Measurements from ENCODE around the gene TRIM31.
A peak's percentile ranks its signal among the peaks of the same experiment; 100 is the strongest.

The TRIM31 gene

DNA sequence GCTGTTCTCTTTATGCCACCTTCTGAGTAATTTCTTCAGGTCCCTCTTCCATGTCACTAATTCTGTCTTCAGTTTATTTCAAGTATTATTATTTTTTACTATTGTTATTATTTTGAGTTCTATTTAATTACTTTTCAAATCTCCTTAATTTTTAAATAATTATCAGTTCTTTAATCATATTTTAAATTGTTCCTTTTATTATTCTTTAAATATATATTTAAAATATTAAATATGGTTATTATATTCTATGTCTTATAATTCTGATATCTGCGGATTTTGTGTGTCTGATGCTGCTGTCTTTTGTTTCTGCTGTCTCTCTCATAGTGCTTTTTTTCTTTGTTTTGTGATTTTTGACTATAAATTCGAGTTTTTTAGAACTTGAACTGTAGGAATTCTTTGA, 49.6 kb downstream of the TRIM31 start:
- Histone ChIP-seq H3K36me3 (ENCODE audit: control insufficient read depth, insufficient read depth, low read length) (no peaks in the 10 kb centered on the region), H3K27me3 (ENCODE audit: control insufficient read depth, insufficient read depth, low read length, poor library complexity, severe bottlenecking) (no peaks in the 10 kb centered on the region), H3K4me1 (ENCODE audit: control insufficient read depth, insufficient read depth, low read length) (peaks cover 20% of the 10 kb centered on the region), H3K4me3 (ENCODE audit: insufficient read depth, low read depth, low read length) (no peak overlapping the region), H3K27ac (ENCODE audit: insufficient read depth, low read depth, low read length, poor library complexity, severe bottlenecking) (no peak overlapping the region), H3K9me3 (ENCODE audit: control insufficient read depth, low read length) (no peaks in the 10 kb centered on the region)
- 91 to 100% methylated on average over 2 of the region's 2 CpGs for WGBS, 2 experiments

DNA sequence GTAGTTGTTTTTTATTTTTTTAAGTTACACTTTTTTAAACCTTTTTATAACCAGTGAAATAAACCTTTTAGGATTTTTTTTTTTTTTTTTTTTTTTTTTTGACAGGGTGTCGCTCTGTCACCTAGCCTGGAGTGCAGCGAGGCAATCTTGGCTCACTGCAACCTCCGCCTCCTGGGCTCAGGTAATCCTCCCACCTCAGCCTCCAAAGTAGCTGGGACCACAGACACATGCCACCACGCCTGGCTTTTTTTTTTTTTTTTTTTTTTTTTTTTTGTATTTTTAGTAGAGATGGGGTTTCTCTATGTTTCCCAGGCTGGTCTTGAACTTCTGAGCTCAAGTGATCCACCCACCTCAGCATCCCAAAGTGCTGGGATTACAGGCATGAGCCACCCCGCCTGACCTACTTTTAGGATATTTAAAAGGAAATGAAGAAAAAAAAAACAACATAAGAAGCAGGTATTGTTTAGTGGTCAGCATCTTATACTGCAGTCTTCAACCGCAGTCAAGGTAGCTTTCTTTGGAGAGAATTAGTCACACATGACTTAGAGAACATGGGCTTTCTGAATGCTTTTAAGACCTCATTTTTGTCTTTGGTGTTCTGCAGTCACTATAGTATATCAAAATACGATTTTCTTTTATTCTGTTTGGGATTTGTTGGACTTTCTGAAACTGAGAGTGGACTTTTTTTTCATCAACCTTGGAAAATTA, 50.3 kb downstream of the TRIM31 start:
- WGBS, 2 experiments: 94 to 100% methylated on average over 5 to 6 of the region's 7 CpGs
- H3K9me3 ChIP-seq (ENCODE audit: control insufficient read depth, low read length): no peaks in the 10 kb centered on the region
- no peak overlapping the region for H3K27ac ChIP-seq (ENCODE audit: insufficient read depth, low read depth, low read length, poor library complexity, severe bottlenecking)
- H3K4me1 ChIP-seq (ENCODE audit: control insufficient read depth, insufficient read depth, low read length): peaks cover 15% of the 10 kb centered on the region
- H3K36me3 ChIP-seq (ENCODE audit: control insufficient read depth, insufficient read depth, low read length): no peaks in the 10 kb centered on the region
- no peak overlapping the region for H3K4me3 ChIP-seq (ENCODE audit: insufficient read depth, low read depth, low read length)
- no peaks in the 10 kb centered on the region for H3K27me3 ChIP-seq (ENCODE audit: control insufficient read depth, insufficient read depth, low read length, poor library complexity, severe bottlenecking)

DNA sequence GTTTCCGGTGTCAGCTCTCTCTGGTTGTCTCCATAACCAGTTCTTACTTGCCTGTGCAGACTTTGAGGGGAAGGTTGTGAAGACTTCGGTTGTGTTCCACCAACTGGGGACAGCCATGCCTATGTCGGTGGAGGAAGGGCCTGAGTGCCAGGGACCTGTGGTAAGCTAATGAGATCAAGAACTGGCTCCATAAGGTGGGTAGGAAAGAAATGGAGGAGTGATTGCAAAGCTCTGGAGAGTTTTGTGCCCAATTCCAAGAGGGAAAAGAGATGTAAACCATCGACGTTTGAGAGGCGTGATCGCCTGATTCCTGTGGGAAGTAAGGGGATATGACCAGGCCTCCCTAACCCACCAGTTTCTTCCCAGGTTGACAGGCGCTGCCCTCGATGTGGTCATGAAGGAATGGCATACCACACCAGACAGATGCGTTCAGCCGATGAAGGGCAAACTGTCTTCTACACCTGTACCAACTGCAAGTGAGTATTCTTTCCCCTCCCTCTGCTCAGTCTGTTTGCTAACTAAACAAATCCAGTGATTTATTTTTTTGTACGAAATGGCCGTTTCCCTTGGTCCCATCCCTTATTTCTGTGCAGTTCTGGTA, 50.9 kb downstream of the TRIM31 start:
- Histone ChIP-seq H3K4me3 (ENCODE audit: insufficient read depth, low read depth, low read length) (peak overlapping the region; percentile 100), H3K4me1 (ENCODE audit: control insufficient read depth, insufficient read depth, low read length) (peaks cover 14% of the 10 kb centered on the region), H3K27ac (ENCODE audit: insufficient read depth, low read depth, low read length, poor library complexity, severe bottlenecking) (no peak overlapping the region), H3K27me3 (ENCODE audit: control insufficient read depth, insufficient read depth, low read length, poor library complexity, severe bottlenecking) (no peaks in the 10 kb centered on the region), H3K36me3 (ENCODE audit: control insufficient read depth, insufficient read depth, low read length) (no peaks in the 10 kb centered on the region), H3K9me3 (ENCODE audit: control insufficient read depth, low read length) (no peaks in the 10 kb centered on the region)
- 62 to 69% methylated on average over 11 to 13 of the region's 13 CpGs for WGBS, 2 experiments

DNA sequence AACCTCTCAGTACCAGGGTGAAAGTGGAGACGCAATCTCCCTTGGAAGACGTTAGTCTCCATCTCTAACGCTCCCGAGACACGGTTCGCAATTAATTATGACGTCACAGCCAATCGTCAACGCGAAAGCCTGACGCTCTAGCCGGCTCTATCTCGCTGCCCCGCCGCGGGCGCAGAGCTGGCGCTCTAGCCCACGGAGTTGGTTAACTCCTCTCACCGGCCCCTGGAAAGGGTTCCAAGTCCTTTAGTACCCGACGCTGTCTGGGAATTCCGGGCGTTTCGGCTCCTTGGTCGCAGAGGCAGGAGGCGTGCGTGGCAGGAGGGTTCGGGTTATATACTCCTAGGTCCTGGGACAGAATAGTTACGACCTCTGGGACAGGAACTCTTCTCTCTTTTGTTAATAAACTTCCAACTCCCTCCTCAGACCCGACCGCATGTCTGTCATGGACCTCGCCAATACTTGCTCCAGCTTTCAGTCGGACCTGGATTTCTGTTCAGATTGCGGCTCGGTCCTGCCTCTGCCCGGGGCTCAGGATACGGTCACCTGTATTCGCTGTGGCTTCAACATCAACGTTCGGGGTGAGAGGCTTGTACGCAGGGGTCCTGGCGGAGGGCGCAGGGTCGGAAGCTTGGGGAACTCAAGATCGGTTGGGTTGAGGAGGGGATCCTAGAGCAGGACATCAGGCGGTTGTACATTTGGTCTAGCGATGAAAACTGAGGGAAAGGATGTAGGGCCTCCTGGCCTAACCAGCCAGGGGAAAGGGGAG, 51.6 kb downstream of the TRIM31 start, which contains the start of gene POLR1H:
Gene POLR1H, plus strand, starts transcription at position 174 of the 766 bp plus-strand sequence. Its CDS starts 260 bp downstream, at position 434.
- H3K4me3 ChIP-seq (ENCODE audit: insufficient read depth, low read depth, low read length): peak within 1 kb of the TSS; percentile 100
- peak within 1 kb of the TSS; percentile 54 for H3K27ac ChIP-seq (ENCODE audit: insufficient read depth, low read depth, low read length, poor library complexity, severe bottlenecking)
- WGBS, 2 experiments: 0 to 1% methylated on average over 48 of the region's 48 CpGs

DNA sequence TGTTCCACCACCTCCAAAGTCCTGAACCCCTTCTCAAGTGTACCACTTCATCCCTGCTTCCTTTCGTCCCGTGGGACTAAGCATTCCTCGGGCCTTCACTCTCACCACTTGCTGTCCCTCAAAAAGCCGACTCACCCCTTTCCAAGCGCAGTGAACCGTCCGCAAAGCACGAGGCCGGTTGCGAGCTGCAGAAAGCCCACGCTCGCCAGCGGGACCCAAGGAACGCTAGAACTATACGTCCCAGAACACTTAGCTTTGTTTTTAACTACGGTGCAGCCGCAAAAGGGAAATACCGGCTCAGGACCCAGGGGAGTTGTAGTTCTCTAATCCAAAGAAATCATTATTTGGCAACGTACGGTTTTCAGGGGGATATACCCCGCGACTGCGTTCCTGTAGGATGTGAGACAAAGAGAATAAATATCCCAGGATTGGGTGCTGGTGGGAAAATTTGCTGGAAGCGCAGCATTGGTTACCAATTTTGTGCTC, 52.2 kb downstream of the TRIM31 start:
- H3K9me3 ChIP-seq (ENCODE audit: control insufficient read depth, low read length): no peaks in the 10 kb centered on the region
- peak overlapping the region; percentile 54 for H3K27ac ChIP-seq (ENCODE audit: insufficient read depth, low read depth, low read length, poor library complexity, severe bottlenecking)
- H3K36me3 ChIP-seq (ENCODE audit: control insufficient read depth, insufficient read depth, low read length): no peaks in the 10 kb centered on the region
- peaks cover 10% of the 10 kb centered on the region for H3K4me1 ChIP-seq (ENCODE audit: control insufficient read depth, insufficient read depth, low read length)
- H3K4me3 ChIP-seq (ENCODE audit: insufficient read depth, low read depth, low read length): peak overlapping the region; percentile 100
- H3K27me3 ChIP-seq (ENCODE audit: control insufficient read depth, insufficient read depth, low read length, poor library complexity, severe bottlenecking): no peaks in the 10 kb centered on the region
- WGBS, 2 experiments: 1% methylated on average over 24 of the region's 24 CpGs

More for the DNA sequence above, 51.6 kb downstream of the TRIM31 start, which contains the start of gene POLR1H:
- Histone ChIP-seq H3K9me3 (ENCODE audit: control insufficient read depth, low read length) (no peaks in the 10 kb centered on the region), H3K36me3 (ENCODE audit: control insufficient read depth, insufficient read depth, low read length) (no peaks in the 10 kb centered on the region), H3K27me3 (ENCODE audit: control insufficient read depth, insufficient read depth, low read length, poor library complexity, severe bottlenecking) (no peaks in the 10 kb centered on the region), H3K4me1 (ENCODE audit: control insufficient read depth, insufficient read depth, low read length) (peaks cover 14% of the 10 kb centered on the region)

DNA sequence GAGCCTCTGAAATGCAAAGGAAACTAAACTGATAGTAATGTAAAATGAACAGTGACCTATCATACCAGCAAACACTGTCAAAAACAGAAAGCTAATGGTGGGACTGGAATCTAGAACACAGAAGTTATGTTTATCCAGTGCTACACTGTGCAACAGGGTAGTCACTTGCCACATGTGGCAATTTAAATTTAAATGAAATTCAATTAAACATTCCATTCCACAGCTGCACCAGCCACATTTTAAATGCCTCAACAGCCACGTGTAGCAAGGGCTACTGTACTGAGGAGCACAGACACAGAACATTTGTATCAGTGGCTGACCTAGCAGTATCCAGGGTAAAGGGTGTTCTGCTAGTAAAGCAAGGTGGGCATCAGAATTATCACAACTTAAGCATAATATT, 57.4 kb downstream of the TRIM31 start:
- H3K36me3 ChIP-seq (ENCODE audit: control insufficient read depth, insufficient read depth, low read length): no peaks in the 10 kb centered on the region
- 65 to 67% methylated on average over 1 of the region's 1 CpG for WGBS, 2 experiments
- no peaks in the 10 kb centered on the region for H3K9me3 ChIP-seq (ENCODE audit: control insufficient read depth, low read length)
- H3K27me3 ChIP-seq (ENCODE audit: control insufficient read depth, insufficient read depth, low read length, poor library complexity, severe bottlenecking): no peaks in the 10 kb centered on the region
- no peak overlapping the region for H3K4me3 ChIP-seq (ENCODE audit: insufficient read depth, low read depth, low read length)
- peaks cover 10% of the 10 kb centered on the region for H3K4me1 ChIP-seq (ENCODE audit: control insufficient read depth, insufficient read depth, low read length)
- no peak overlapping the region for H3K27ac ChIP-seq (ENCODE audit: insufficient read depth, low read depth, low read length, poor library complexity, severe bottlenecking)

DNA sequence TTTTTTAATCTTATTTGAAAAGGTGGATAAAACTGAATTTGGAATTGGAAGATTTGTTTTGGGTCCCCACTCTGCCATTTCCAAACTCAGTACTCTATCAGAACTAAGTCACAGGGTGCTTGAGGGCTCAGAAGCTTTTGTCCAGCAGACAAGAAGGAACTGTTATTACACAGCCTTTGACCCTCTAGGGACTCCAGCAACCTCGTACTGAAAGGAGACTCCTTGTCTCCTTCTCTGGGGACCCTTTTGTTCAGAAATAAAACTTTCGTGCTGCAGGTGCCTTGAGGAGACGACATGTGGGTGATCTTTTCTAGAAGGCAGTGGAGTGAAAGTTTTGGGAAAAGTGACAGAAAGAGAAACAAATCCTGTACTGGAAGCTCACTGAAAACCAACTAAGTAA, 59.2 kb downstream of the TRIM31 start:
- 87 to 94% methylated on average over 3 of the region's 3 CpGs for WGBS, 2 experiments
- Histone ChIP-seq H3K27ac (ENCODE audit: insufficient read depth, low read depth, low read length, poor library complexity, severe bottlenecking) (no peak overlapping the region), H3K27me3 (ENCODE audit: control insufficient read depth, insufficient read depth, low read length, poor library complexity, severe bottlenecking) (no peaks in the 10 kb centered on the region), H3K4me3 (ENCODE audit: insufficient read depth, low read depth, low read length) (no peak overlapping the region), H3K36me3 (ENCODE audit: control insufficient read depth, insufficient read depth, low read length) (no peaks in the 10 kb centered on the region), H3K9me3 (ENCODE audit: control insufficient read depth, low read length) (no peaks in the 10 kb centered on the region), H3K4me1 (ENCODE audit: control insufficient read depth, insufficient read depth, low read length) (no peaks in the 10 kb centered on the region)

Measured in ectodermal cell (in vitro differentiated cells).